H1 (cell line): Measurements from ENCODE around the gene ZSCAN12. TPM values are rescaled to one million over a fixed set of nuclear protein-coding genes. Genes with fewer than 3 reads are reported as not detected.

Experiments
- CTCF ChIA-PET: fragments of 300-600 bp; sonication (Branson Sonifier 250); formaldehyde crosslinking; loops from one replicate; lab custom pipeline; 2021; ENCODE audit not compliant: partially characterized antibody; lab: Charles Lee
- POLR2A ChIA-PET: fragments of 300-600 bp; sonication (Branson Sonifier 250); formaldehyde crosslinking; loops from one replicate; lab custom pipeline; 2021; ENCODE audit warnings: inconsistent platforms; ENCODE audit not compliant: partially characterized antibody; lab: Charles Lee
- DNase-seq, 2 experiments: peaks; one replicate each; pipeline versions ENCODE4 v3.0.0 to v3.0.0-alpha.2; 2010 to 2022; ENCODE audit warnings: low spot score in 2 of 2, low read depth in 1 of 2, mixed read lengths in 1 of 2
- FAIRE-seq: peaks from 2 replicates; lab custom pipeline; 2011; peaks lifted over from hg19 to GRCh38; lab: Jason Lieb, UNC
- H2AFZ ChIP-seq: 2 replicates; pipeline ENCODE4 v1.8.1; 2012; ENCODE audit warnings: low read length, inconsistent platforms
- H2AK5ac ChIP-seq: 2 replicates; pipeline ENCODE4 v1.6.1; 2013; ENCODE audit warnings: low read depth, low read length
- H2BK120ac ChIP-seq: replicated peaks from 2 replicates; pipeline ENCODE3; 2013; ENCODE audit warnings: low read depth, low read length, inconsistent platforms
- H2BK12ac ChIP-seq: 2 replicates; pipeline ENCODE4 v1.6.1; 2013; ENCODE audit warnings: low read depth, low read length
- H2BK15ac ChIP-seq: 2 replicates; pipeline ENCODE4 v1.6.1; 2013; ENCODE audit warnings: low read length
- H2BK20ac ChIP-seq: 2 replicates; pipeline ENCODE4 v1.6.1; 2013; ENCODE audit warnings: low read length
- H2BK5ac ChIP-seq: 2 replicates; pipeline ENCODE4 v1.6.1; 2013; ENCODE audit warnings: low read depth, low read length
- H3K14ac ChIP-seq: 2 replicates; pipeline ENCODE4 v1.6.1; 2013; ENCODE audit warnings: inconsistent platforms; ENCODE audit not compliant: insufficient read length
- H3K18ac ChIP-seq: 2 replicates; pipeline ENCODE4 v1.6.1; 2013; ENCODE audit warnings: low read length; ENCODE audit errors: extremely low read depth
- H3K23ac ChIP-seq: 2 replicates; pipeline ENCODE4 v1.6.1; 2013; ENCODE audit warnings: inconsistent platforms; ENCODE audit not compliant: insufficient read length
- H3K23me2 ChIP-seq: 2 replicates; pipeline ENCODE4 v1.6.1; 2013; ENCODE audit warnings: low read depth, low read length
- H3K27ac ChIP-seq: 2 replicates; pipeline ENCODE4 v1.6.1; 2011; ENCODE audit warnings: low read depth, low read length, inconsistent platforms
- H3K27me3 ChIP-seq, 4 experiments: replicated peaks in 1 of 4; 1 replicate in 1 of 4; 2 replicates in 3 of 4; pipeline versions ENCODE4 v1.6.1 to v1.8.1; 2011 to 2013; ENCODE audit warnings: low read length in 3 of 4, mild to moderate bottlenecking in 3 of 4, inconsistent platforms in 2 of 4, mixed read lengths in 2 of 4, moderate library complexity in 1 of 4; ENCODE audit not compliant: control insufficient read depth in 3 of 4, insufficient read depth in 3 of 4; ENCODE audit errors: extremely low read depth in 1 of 4
- H3K36me3 ChIP-seq, 4 experiments: 2 replicates each; pipeline versions ENCODE4 v1.6.1 to v1.8.1; 2011 to 2013; ENCODE audit warnings: mild to moderate bottlenecking in 4 of 4, low read length in 3 of 4, moderate library complexity in 2 of 4, control low read depth in 1 of 4, inconsistent platforms in 1 of 4; ENCODE audit not compliant: insufficient read depth in 4 of 4, control insufficient read depth in 2 of 4
- H3K4ac ChIP-seq: replicated peaks from 2 replicates; pipeline ENCODE3; 2013; ENCODE audit warnings: low read length, low read depth, mixed read lengths, inconsistent platforms; ENCODE audit not compliant: insufficient read length
- H3K4me1 ChIP-seq, 4 experiments: replicated peaks in 1 of 4; 1 replicate in 1 of 4; 2 replicates in 3 of 4; pipeline versions ENCODE4 v1.6.1 to v1.8.1; 2011 to 2013; ENCODE audit warnings: low read length in 3 of 4, inconsistent platforms in 2 of 4, mixed read lengths in 1 of 4; ENCODE audit not compliant: insufficient read depth in 4 of 4, control insufficient read depth in 3 of 4
- H3K4me2 ChIP-seq, 2 experiments: 2 replicates each; pipeline versions ENCODE4 v1.6.1 to v1.8.1; 2011 to 2013; ENCODE audit warnings: low read depth in 2 of 2, low read length in 2 of 2, control low read depth in 1 of 2, inconsistent platforms in 1 of 2, mild to moderate bottlenecking in 1 of 2; ENCODE audit not compliant: insufficient read depth in 1 of 2
- H3K4me3 ChIP-seq, 4 experiments: fragments of 200-600, 300-600 bp in 1 of 4; sonication (generic), shearing (Covaris generic), sonication (Bioruptor Twin) in 1 of 4; 2 replicates each; pipeline versions ENCODE4 v1.5.1 to v1.8.1; 2011 to 2016; ENCODE audit warnings: low read length in 4 of 4, low read depth in 3 of 4, control low read depth in 2 of 4, inconsistent platforms in 2 of 4, mild to moderate bottlenecking in 2 of 4, mixed read lengths in 1 of 4, moderate library complexity in 1 of 4; ENCODE audit not compliant: insufficient read depth in 2 of 4; ENCODE audit errors: extremely low read depth in 1 of 4
- H3K56ac ChIP-seq: replicated peaks from 2 replicates; pipeline ENCODE3; 2013; ENCODE audit warnings: low read depth, mild to moderate bottlenecking, mixed read lengths, low read length, inconsistent platforms; ENCODE audit not compliant: insufficient read length
- H3K79me1 ChIP-seq: 2 replicates; pipeline ENCODE4 v1.6.1; 2013; ENCODE audit warnings: low read depth, low read length, control low read depth
- H3K79me2 ChIP-seq, 2 experiments: 2 replicates each; pipeline versions ENCODE4 v1.6.1 to v1.8.1; 2012 to 2013; ENCODE audit warnings: low read length in 2 of 2, mild to moderate bottlenecking in 2 of 2, inconsistent platforms in 1 of 2; ENCODE audit not compliant: insufficient read depth in 2 of 2, control insufficient read depth in 1 of 2
- H3K9ac ChIP-seq, 4 experiments: replicated peaks in 1 of 4; 1 replicate in 1 of 4; 2 replicates in 3 of 4; pipeline versions ENCODE4 v1.6.1 to v1.8.1; 2011 to 2013; ENCODE audit warnings: low read depth in 3 of 4, low read length in 3 of 4, control low read depth in 2 of 4, mild to moderate bottlenecking in 2 of 4, moderate library complexity in 2 of 4, inconsistent platforms in 1 of 4; ENCODE audit errors: extremely low read depth in 1 of 4
- H3K9me3 ChIP-seq, 2 experiments: 2 replicates each; pipeline versions ENCODE4 v1.6.1 to v1.8.1; 2012 to 2013; ENCODE audit warnings: mild to moderate bottlenecking in 2 of 2, moderate library complexity in 2 of 2, control low read depth in 1 of 2, inconsistent platforms in 1 of 2, low read depth in 1 of 2, low read length in 1 of 2, mixed read lengths in 1 of 2; ENCODE audit not compliant: insufficient read depth in 2 of 2
- H4K20me1 ChIP-seq, 2 experiments: replicated peaks in 1 of 2; 2 replicates each; pipeline versions ENCODE3 to v1.8.1; 2011 to 2013; ENCODE audit warnings: inconsistent platforms in 2 of 2, low read length in 2 of 2, mild to moderate bottlenecking in 1 of 2; ENCODE audit not compliant: insufficient read depth in 2 of 2, control insufficient read depth in 1 of 2
- H4K5ac ChIP-seq: 2 replicates; pipeline ENCODE4 v1.6.1; 2013; ENCODE audit warnings: low read length, low read depth, mixed read lengths, inconsistent platforms; ENCODE audit not compliant: insufficient read length
- H4K8ac ChIP-seq: 2 replicates; pipeline ENCODE4 v1.8.0; 2013; ENCODE audit warnings: mild to moderate bottlenecking, moderate library complexity, low read length, inconsistent platforms; ENCODE audit not compliant: insufficient read depth; ENCODE audit errors: extremely low read depth
- H4K91ac ChIP-seq: replicated peaks from 2 replicates; pipeline ENCODE3; 2013; ENCODE audit warnings: low read length, mixed read lengths, inconsistent platforms; ENCODE audit not compliant: insufficient read length
- SP4 ChIP-seq: IDR thresholded peaks from 2 replicates; pipeline ENCODE4 v1.6.1; 2012; ENCODE audit warnings: low read length, inconsistent platforms
- WGBS, 2 experiments: shearing (Covaris generic) in 1 of 2; methylation state at CpG; one replicate each; pipeline versions ENCODE4 v1.1.6 to v1.1.7; 2013 to 2015; ENCODE audit warnings: low lambda C conversion rate in 2 of 2, mixed read lengths in 2 of 2, inconsistent platforms in 1 of 2, low coverage in 1 of 2, missing lambda C conversion rate in 1 of 2; ENCODE audit not compliant: insufficient replicate concordance in 2 of 2, insufficient coverage in 1 of 2, insufficient read length in 1 of 2; ENCODE audit errors: extremely low coverage in 1 of 2, missing lambda C conversion rate in 1 of 2; 5-methylcytosine and 5-hydroxymethylcytosine counted together
- polyA plus RNA-seq, 7 experiments: library from polyadenylated mRNA; depleted of rRNA in 3 of 7; stranded (reverse) in 5 of 7; unstranded in 2 of 7; fragments of >200 nt in 5 of 7; fragments of 200-250 nt in 2 of 7; gene quantifications; 1 replicate in 5 of 7; 2 replicates in 1 of 7; 4 replicates in 1 of 7; pipeline versions ENCODE4 v1.2.1 to v1.2.3, GENCODE V29; 2011 to 2013; ENCODE audit warnings: missing spikeins in 2 of 7, mixed read lengths in 2 of 7
- total RNA-seq: library from RNA; stranded (reverse); fragmentation: NEBNext Ultra II Directional; extraction: Animal tissue kit (Norgen Biotek cat#: 25700); gene quantifications from 2 replicates; pipeline ENCODE4 v1.2.1, GENCODE V29; 2021

Gene ZSCAN12
- total and polyA plus RNA-seq, 2 of the 8 experiments (the other 6 are each of a cell fraction or from before 2014, with no cell fraction given), result 2.2 to 9.6 TPM

GRCh38 chr6:28330041-28330440, 69.5 kb downstream of the ZSCAN12 start:
- Histone ChIP-seq H3K9me3 (peaks cover 34 to 36% of the 10 kb centered on the region in 2 experiments), H2AK5ac (no peak overlapping the region), H3K23me2 (peaks cover under 1% of the 10 kb centered on the region; the same call in 1 of the 2 replicates), H3K79me1 (no peaks in the 10 kb centered on the region), H3K4ac (no peak overlapping the region), H3K18ac (no peak overlapping the region), H3K4me3 (no peak overlapping the region), H3K23ac (no peak overlapping the region), H3K4me2 (no peak overlapping the region), H3K14ac (no peak overlapping the region), H3K9ac (no peak overlapping the region), H2AFZ (no peak overlapping the region), H3K27ac (no peak overlapping the region), H3K56ac (no peak overlapping the region), H4K5ac (no peak overlapping the region), H2BK120ac (no peak overlapping the region), H4K8ac (no peak overlapping the region), H3K36me3 (peaks cover 7 to 30% (median 19%) of the 10 kb centered on the region in 4 experiments; a peak in 6 of 8 replicates), H3K27me3 (no peaks in the 10 kb centered on the region), H2BK15ac (no peak overlapping the region), H3K4me1 (no peaks in the 10 kb centered on the region), H2BK20ac (no peak overlapping the region), H2BK12ac (no peak overlapping the region), H2BK5ac (no peak overlapping the region), H4K20me1 (no peaks in the 10 kb centered on the region), H3K79me2 (no peaks in the 10 kb centered on the region; a peak in 1 of 4 replicates), H4K91ac (no peak overlapping the region)
- ChIA-PET POLR2A (no interaction called here), CTCF (no interaction called here)
- DNase-seq (no peak), FAIRE-seq (no peak)
- WGBS, 2 experiments, result 86% methylated on average over 1 of the region's 1 CpG; no CpG with 5 or more reads in 1 of the 2 experiments
- no peak for TF ChIP-seq SP4
